AG09309 (cell line): ENCODE results near the gene PPIL1.
A peak's percentile ranks its signal among the peaks of the same experiment; 100 is the strongest.

Experiments
- DNase-seq: peaks from one replicate; pipeline ENCODE4 v3.0.0-alpha.2; 2010; ENCODE audit warnings: low read depth
- H3K4me3 ChIP-seq: 2 replicates; pipeline ENCODE4 v1.5.1; 2011; ENCODE audit warnings: mild to moderate bottlenecking, low read depth, low read length, moderate library complexity; ENCODE audit not compliant: control insufficient read depth
- TF ChIP-seq, protein P1 (sequence below): IDR thresholded peaks from 2 replicates; pipeline ENCODE4 v1.5.1; 2011; ENCODE audit warnings: mild to moderate bottlenecking, low read depth, low read length, inconsistent platforms; ENCODE audit not compliant: insufficient read depth, control insufficient read depth; ENCODE audit errors: missing control alignments

Gene PPIL1

DNA sequence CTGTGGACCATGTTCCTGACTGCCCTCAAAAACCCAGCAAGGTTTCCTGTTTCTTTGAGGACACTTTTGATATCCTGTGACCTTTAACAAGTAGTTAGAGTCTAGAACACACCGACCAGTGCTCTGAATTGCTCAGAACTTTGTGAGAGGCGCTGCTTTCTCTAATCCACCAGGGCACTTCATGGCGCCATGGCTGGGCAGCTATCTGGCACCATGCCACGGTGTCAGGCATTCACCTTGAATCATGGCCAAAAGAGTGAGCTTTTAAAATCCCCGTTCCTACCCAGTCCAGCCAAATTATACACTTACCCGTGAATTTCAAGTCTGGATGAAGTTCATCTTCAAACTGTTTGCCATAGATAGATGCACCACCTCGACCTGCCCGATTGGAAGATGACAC is 18.3 kb downstream of the PPIL1 start:
- no peak overlapping the region for H3K4me3 ChIP-seq
- DNase-seq = no peak
- TF ChIP-seq, protein P1, sequence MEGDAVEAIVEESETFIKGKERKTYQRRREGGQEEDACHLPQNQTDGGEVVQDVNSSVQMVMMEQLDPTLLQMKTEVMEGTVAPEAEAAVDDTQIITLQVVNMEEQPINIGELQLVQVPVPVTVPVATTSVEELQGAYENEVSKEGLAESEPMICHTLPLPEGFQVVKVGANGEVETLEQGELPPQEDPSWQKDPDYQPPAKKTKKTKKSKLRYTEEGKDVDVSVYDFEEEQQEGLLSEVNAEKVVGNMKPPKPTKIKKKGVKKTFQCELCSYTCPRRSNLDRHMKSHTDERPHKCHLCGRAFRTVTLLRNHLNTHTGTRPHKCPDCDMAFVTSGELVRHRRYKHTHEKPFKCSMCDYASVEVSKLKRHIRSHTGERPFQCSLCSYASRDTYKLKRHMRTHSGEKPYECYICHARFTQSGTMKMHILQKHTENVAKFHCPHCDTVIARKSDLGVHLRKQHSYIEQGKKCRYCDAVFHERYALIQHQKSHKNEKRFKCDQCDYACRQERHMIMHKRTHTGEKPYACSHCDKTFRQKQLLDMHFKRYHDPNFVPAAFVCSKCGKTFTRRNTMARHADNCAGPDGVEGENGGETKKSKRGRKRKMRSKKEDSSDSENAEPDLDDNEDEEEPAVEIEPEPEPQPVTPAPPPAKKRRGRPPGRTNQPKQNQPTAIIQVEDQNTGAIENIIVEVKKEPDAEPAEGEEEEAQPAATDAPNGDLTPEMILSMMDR = no peak

DNA sequence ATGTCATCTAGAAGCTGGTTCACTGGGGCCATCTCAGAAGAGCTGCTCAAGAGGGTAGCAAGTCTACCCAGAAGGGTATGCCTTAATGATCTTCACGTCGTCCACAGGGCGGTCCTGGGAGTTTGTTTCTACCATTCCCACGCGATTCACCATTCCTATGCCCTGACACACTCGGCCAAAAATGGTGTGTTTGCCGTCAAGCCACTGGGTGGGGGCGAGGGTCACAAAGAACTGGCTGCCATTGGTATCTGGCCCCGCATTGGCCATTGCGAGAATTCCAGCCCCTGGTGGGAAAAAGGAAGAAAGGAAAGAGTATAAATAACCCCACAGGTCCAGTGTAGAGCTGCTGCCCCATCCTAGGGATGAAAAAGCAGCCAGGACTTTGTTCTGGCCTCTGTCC is 18.9 kb downstream of the PPIL1 start:
- no peak overlapping the region for H3K4me3 ChIP-seq
- TF ChIP-seq, protein P1 = no peak
- DNase-seq = no peak

DNA sequence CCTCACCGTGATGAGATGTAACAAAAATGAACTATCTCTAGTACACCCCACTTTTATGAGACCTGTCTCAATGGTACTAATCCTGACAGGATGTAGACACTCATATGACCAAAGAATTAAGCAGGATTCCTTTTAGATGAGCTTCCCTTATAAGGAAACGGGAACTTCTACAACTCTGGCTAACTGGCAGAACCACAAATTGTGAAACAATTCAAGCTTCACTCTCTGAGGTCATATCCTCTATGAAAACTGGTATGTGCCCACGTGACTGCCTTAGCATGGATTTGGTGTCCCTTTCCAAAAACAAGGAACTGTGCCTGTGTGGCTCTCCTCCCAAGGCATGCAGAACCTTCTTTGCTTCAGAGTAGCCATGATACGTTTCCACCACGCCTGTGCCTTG is 21.3 kb downstream of the PPIL1 start:
- DNase-seq = peak; percentile 80
- no peak overlapping the region for H3K4me3 ChIP-seq
- TF ChIP-seq, protein P1 = no peak

DNA sequence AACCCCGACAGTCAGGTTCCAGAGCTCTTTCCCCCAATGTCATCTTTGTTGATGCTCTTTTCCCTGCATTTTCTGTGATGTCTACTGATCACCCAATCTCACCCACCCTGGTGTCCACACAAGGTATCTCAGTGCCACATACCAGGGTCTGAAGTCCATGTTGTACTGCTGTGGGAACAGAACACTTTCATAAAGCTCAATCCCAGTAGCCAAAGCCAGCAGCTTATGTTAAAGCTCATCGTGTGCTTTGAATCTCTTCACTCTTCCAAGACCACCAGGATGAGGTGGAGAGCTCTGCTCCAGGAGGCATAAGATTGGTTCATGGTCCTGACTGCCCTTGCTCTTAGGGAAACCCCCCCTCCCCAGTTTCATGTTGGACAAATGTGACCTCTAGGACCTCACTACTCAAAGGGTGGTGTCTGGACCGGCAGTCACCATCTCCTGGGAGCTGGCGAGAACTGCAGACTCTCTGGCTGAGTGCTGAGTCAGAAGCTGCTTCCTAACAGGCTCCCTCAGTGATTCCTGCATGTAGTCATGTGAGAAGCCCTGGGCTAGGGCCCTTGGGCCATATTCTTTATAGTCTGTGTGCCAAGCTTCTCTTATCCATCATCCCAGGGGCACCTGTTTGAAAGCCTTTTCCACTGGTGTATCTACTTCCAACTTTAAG is 22.0 kb downstream of the PPIL1 start:
- peak; percentile 32 for DNase-seq
- TF ChIP-seq, protein P1 = peak; percentile 23
- H3K4me3 ChIP-seq = no peak overlapping the region

DNA sequence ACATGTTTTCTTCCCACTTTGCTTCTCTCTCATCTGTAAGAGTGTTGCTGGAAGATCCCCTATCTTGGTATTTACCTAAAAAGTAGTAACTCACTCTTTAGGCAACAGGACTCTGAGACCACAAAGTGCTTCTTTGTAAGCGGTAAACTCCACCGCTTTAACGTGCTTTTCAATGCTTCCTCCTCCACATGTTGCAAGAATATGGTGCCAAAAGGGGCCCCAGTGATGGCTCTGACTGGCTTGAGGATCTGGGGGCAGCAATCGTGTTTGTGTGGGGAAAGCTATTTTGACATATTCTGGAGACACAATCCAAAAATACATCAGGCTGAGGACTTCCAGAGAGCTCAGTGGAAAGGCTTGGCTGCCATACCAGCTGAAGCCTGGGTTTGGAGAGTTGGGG is 23.0 kb downstream of the PPIL1 start:
- TF ChIP-seq, protein P1 = no peak
- DNase-seq = no peak
- no peak overlapping the region for H3K4me3 ChIP-seq

DNA sequence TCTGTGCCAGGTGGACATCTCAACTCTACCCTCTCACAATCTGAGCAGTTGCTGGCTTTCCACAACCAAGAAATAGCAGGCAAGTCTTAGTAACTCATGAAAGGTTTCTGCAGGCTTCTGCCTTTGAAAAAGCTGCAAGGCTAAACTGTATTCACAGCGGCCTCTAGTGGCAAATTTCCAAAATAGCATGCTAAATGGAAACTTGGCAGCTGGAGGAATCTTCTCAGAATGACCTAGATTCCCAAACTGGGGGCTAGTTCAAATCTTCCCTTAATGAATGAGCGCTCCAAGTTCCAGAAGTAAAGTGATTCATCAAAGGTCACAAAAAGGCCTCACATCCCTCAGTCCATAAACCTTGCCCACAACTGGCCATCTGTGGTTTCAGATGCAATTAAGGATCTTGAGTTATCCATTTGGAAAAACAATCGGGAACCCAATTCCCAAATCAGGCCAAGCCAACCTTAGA is 23.4 kb downstream of the PPIL1 start:
- DNase-seq = peak; percentile 73

More for the DNA sequence above, 23.4 kb downstream of the PPIL1 start:
- TF ChIP-seq, protein P1 = peak; percentile 72
- no peak overlapping the region for H3K4me3 ChIP-seq
